SK-N-SH (cell line): ENCODE measurements around the gene BLCAP. TPM values are rescaled to one million over a fixed set of nuclear protein-coding genes. Genes with fewer than 3 reads are reported as not detected.
"Not testable (repeated sequence)": the region's sequence is repeated elsewhere in the genome, so short reads cannot be mapped to it uniquely, and the experiment has no call there.

ENCODE experiments used
- CTCF ChIA-PET: fragments of 300-600, 350-600 bp; formaldehyde crosslinking; extraction: SDS; loops from one replicate; lab custom pipeline; 2021; lab: Yijun Ruan, JAX
- POLR2A ChIA-PET: fragments of 350-600 bp; sonication (Branson Sonifier 250); formaldehyde crosslinking; extraction: SDS; loops from one replicate; lab custom pipeline; 2020; ENCODE audit warnings: antibody characterized with exemption, inconsistent platforms; lab: Yijun Ruan, JAX
- DNase-seq: peaks from one replicate; pipeline ENCODE4 v3.0.0; 2012
- H2AFZ ChIP-seq: fragments of 200-600 bp; sonication (generic); 2 replicates; pipeline ENCODE4 v1.8.1; 2016; ENCODE audit warnings: antibody characterized with exemption, mild to moderate bottlenecking, low read depth
- H3F3A ChIP-seq: fragments of 200-600 bp; sonication (generic); replicated peaks from 2 replicates; pipeline ENCODE3; 2016; ENCODE audit warnings: antibody characterized with exemption, mild to moderate bottlenecking; ENCODE audit not compliant: insufficient read depth
- H3K27ac ChIP-seq, 2 experiments: fragments of 200-500 bp in 1 of 2; fragments of 200-600 bp in 1 of 2; sonication (Bioruptor generic) in 1 of 2; sonication (generic), shearing (Covaris generic) in 1 of 2; 2 replicates each; pipeline versions ENCODE4 v1.5.1 to v1.6.1; 2014 to 2016; ENCODE audit warnings: low read depth in 2 of 2, inconsistent platforms in 1 of 2, low read length in 1 of 2, mild to moderate bottlenecking in 1 of 2, mixed read lengths in 1 of 2
- H3K27me3 ChIP-seq: fragments of 200-600 bp; sonication (generic), shearing (Covaris generic); 2 replicates; pipeline ENCODE4 v1.6.1; 2016; ENCODE audit warnings: mixed run types; ENCODE audit not compliant: insufficient read depth
- H3K36me3 ChIP-seq, 2 experiments: fragments of 200-500 bp in 1 of 2; fragments of 200-600 bp in 1 of 2; sonication (Bioruptor generic) in 1 of 2; sonication (generic) in 1 of 2; replicated peaks in 1 of 2; 2 replicates each; pipeline versions ENCODE3 to v1.5.1; 2014 to 2016; ENCODE audit warnings: low read length in 1 of 2, mild to moderate bottlenecking in 1 of 2; ENCODE audit not compliant: insufficient read depth in 2 of 2, control insufficient read depth in 1 of 2
- H3K4me1 ChIP-seq, 2 experiments: fragments of 200-500 bp in 1 of 2; fragments of 200-600 bp in 1 of 2; sonication (Bioruptor generic) in 1 of 2; sonication (generic), shearing (Covaris generic) in 1 of 2; 2 replicates each; pipeline versions ENCODE4 v1.5.1 to v1.6.1; 2014 to 2016; ENCODE audit warnings: low read depth in 1 of 2, low read length in 1 of 2, mixed run types in 1 of 2; ENCODE audit not compliant: insufficient read depth in 2 of 2, control insufficient read depth in 1 of 2
- H3K4me2 ChIP-seq: fragments of 200-600 bp; sonication (generic), shearing (Covaris generic); 2 replicates; pipeline ENCODE4 v1.6.1; 2017; ENCODE audit warnings: mixed run types
- H3K4me3 ChIP-seq, 2 experiments: fragments of 200-500 bp in 1 of 2; fragments of 200-600 bp in 1 of 2; sonication (Bioruptor generic) in 1 of 2; sonication (generic), shearing (Covaris generic) in 1 of 2; 2 replicates each; pipeline versions ENCODE4 v1.5.1 to v1.8.1; 2014 to 2016; ENCODE audit warnings: low read depth in 2 of 2, inconsistent platforms in 1 of 2, low read length in 1 of 2, mild to moderate bottlenecking in 1 of 2, mixed read lengths in 1 of 2, moderate library complexity in 1 of 2
- H3K79me2 ChIP-seq: fragments of 200-600 bp; sonication (generic); 2 replicates; pipeline ENCODE4 v1.8.1; 2017; ENCODE audit warnings: mild to moderate bottlenecking; ENCODE audit not compliant: insufficient read depth
- H3K9ac ChIP-seq: fragments of 200-600 bp; sonication (generic); 2 replicates; pipeline ENCODE4 v1.6.1; 2017; ENCODE audit warnings: mixed run types
- H3K9me2 ChIP-seq: fragments of 200-600 bp; sonication (generic); 2 replicates; pipeline ENCODE4 v1.6.1; 2017; ENCODE audit warnings: mixed run types
- H3K9me3 ChIP-seq: fragments of 200-600 bp; sonication (generic); 2 replicates; pipeline ENCODE4 v1.6.1; 2017; ENCODE audit warnings: mixed run types, mild to moderate bottlenecking, moderate library complexity
- H4K20me1 ChIP-seq: fragments of 200-600 bp; sonication (generic); 2 replicates; pipeline ENCODE4 v1.6.1; 2017; ENCODE audit warnings: mild to moderate bottlenecking, mixed run types; ENCODE audit not compliant: insufficient read depth
- CTCF ChIP-seq: fragments of 200-600 bp; sonication (generic); IDR thresholded peaks from 2 replicates; pipeline ENCODE4 v1.6.1; 2017; ENCODE audit warnings: antibody characterized with exemption, mild to moderate bottlenecking, moderate library complexity
- EP300 ChIP-seq, 2 experiments: IDR thresholded peaks; 2 replicates each; pipeline versions ENCODE4 v1.4.0 to v1.6.1; 2012; ENCODE audit warnings: borderline replicate concordance in 1 of 2, low read depth in 1 of 2, low read length in 1 of 2
- FOXJ3 ChIP-seq: sonication (generic); formaldehyde crosslinking; IDR thresholded peaks from 2 replicates; pipeline ENCODE4 v1.5.1; 2020; ENCODE audit warnings: mild to moderate bottlenecking, missing genetic modification reagents
- GABPA ChIP-seq: IDR thresholded peaks from 2 replicates; pipeline ENCODE4 v1.4.0; 2012; ENCODE audit warnings: low read depth, mild to moderate bottlenecking
- GATA2 ChIP-seq: sonication (generic); formaldehyde crosslinking; IDR thresholded peaks from 2 replicates; pipeline ENCODE4 v1.5.0; 2020; ENCODE audit warnings: mild to moderate bottlenecking, missing genetic modification reagents
- IRF3 ChIP-seq: fragments of 150-350 bp; IDR thresholded peaks from 2 replicates; pipeline ENCODE4 v1.6.1; 2016; ENCODE audit warnings: mild to moderate bottlenecking, low read depth, low read length
- MAX ChIP-seq: IDR thresholded peaks from 2 replicates; pipeline ENCODE4 v1.4.0; 2012; ENCODE audit warnings: low read depth
- MEF2A ChIP-seq: IDR thresholded peaks from 2 replicates; pipeline ENCODE4 v1.4.0; 2012; ENCODE audit warnings: low read depth, borderline replicate concordance
- MXI1 ChIP-seq: IDR thresholded peaks from 2 replicates; pipeline ENCODE4 v1.6.1; 2012; ENCODE audit warnings: mild to moderate bottlenecking, low read depth, low read length, improper control_type of control experiment
- RXRA ChIP-seq: IDR thresholded peaks from 2 replicates; pipeline ENCODE4 v1.4.0; 2012; ENCODE audit warnings: low read depth, mild to moderate bottlenecking, borderline replicate concordance
- SIN3A ChIP-seq: IDR thresholded peaks from 2 replicates; pipeline ENCODE4 v1.6.1; 2012; ENCODE audit warnings: low read depth, mild to moderate bottlenecking, low read length, moderate library complexity, borderline replicate concordance
- TAF1 ChIP-seq: IDR thresholded peaks from 2 replicates; pipeline ENCODE4 v1.6.1; 2012; ENCODE audit warnings: low read depth, mild to moderate bottlenecking, low read length, moderate library complexity, borderline replicate concordance
- TCF12 ChIP-seq: IDR thresholded peaks from 2 replicates; pipeline ENCODE4 v1.4.0; 2012
- WGBS: methylation state at CpG from one replicate; pipeline ENCODE4 v1.1.6; 2017; ENCODE audit warnings: low lambda C conversion rate; 5-methylcytosine and 5-hydroxymethylcytosine counted together
- polyA plus RNA-seq, 3 experiments: library from polyadenylated mRNA; depleted of rRNA; stranded (reverse); fragments of >200 nt; gene quantifications; 2 replicates each; pipeline ENCODE4 v1.2.3, GENCODE V29; 2012

Gene BLCAP
- polyA plus RNA-seq, 1 of the 3 experiments (the other 2 are of a cell fraction), result 55.8 TPM

- TF ChIP-seq RXRA, result no peak
- TF ChIP-seq TCF12, result no peak
- no peak for TF ChIP-seq GABPA
Measured at GRCh38 chr20:37492096-37492625, 35.5 kb downstream of the BLCAP start (continued).

- Histone ChIP-seq H3K27me3 (no peaks in the 10 kb centered on the region), H3K4me2 (no peak overlapping the region), H4K20me1 (no peaks in the 10 kb centered on the region), H3K4me3 (no peak overlapping the region), H3K9me3 (no peaks in the 10 kb centered on the region), H3K9me2 (no peaks in the 10 kb centered on the region), H3K27ac (no peak overlapping the region), H3K79me2 (no peaks in the 10 kb centered on the region), H3K4me1 (no peaks in the 10 kb centered on the region), H3F3A (no peaks in the 10 kb centered on the region), H2AFZ (no peak overlapping the region), H3K36me3 (no peaks in the 10 kb centered on the region), H3K9ac (no peak overlapping the region)
- ChIA-PET CTCF (interaction anchor here (1.1 kb wide), 1 partner anchor 44 kb away, joined by 3 read pairs; no protein-coding TSS in a partner anchor), POLR2A (no interaction called here)
- 72% methylated on average over 7 of the region's 7 CpGs for whole genome bisulfite sequencing
- TF ChIP-seq FOXJ3 (CRISPR knock-in tag), result no peak
- no peak for TF ChIP-seq IRF3
- TF ChIP-seq GATA2 (CRISPR knock-in tag), result no peak
- TF ChIP-seq MXI1, result no peak
- TF ChIP-seq TAF1, result no peak
- no peak for TF ChIP-seq SIN3A
- TF ChIP-seq MAX, result no peak
- TF ChIP-seq CTCF, result no peak
- no peak for TF ChIP-seq EP300 (IDR thresholded peaks at IDR 0.05; ENCODE audit: borderline replicate concordance in 1 of 2, low read depth in 1 of 2, low read length in 1 of 2)
- TF ChIP-seq MEF2A, result no peak
- TF ChIP-seq RXRA, result no peak
- no peak for DNase-seq
Measured at GRCh38 chr20:37490663-37491350, 36.9 kb downstream of the BLCAP start.

- DNase-seq, H3K4me3 ChIP-seq, H3K27me3 ChIP-seq, POLR2A ChIA-PET, H3K4me2 ChIP-seq, H3K79me2 ChIP-seq, H3K36me3 ChIP-seq, H3K9me2 ChIP-seq, H3K9me3 ChIP-seq, H2AFZ ChIP-seq, H3K27ac ChIP-seq, H3K4me1 ChIP-seq, H3F3A ChIP-seq, H4K20me1 ChIP-seq, H3K9ac ChIP-seq: not testable (repeated sequence)
- CTCF ChIA-PET, result interaction anchor here (1.1 kb wide), 1 partner anchor 78 kb away, joined by 4 read pairs; no protein-coding TSS in a partner anchor
- WGBS, result 73% methylated on average over 1 of the region's 1 CpG
Measured at GRCh38 chr20:37486209-37486608, 41.5 kb downstream of the BLCAP start.
